KMS-11 (cell line): Measurements from ENCODE around the gene COG6.

ENCODE experiments used
- H2AFZ ChIP-seq: fragments of 200-600 bp; sonication (generic); 2 replicates; pipeline ENCODE4 v1.6.1; 2016; ENCODE audit warnings: antibody characterized with exemption, mixed run types, low read depth
- H3K27ac ChIP-seq: fragments of 200-600 bp; sonication (generic); 2 replicates; pipeline ENCODE4 v1.6.1; 2016; ENCODE audit warnings: mild to moderate bottlenecking, mixed run types
- H3K27me3 ChIP-seq: fragments of 200-600 bp; sonication (generic); 2 replicates; pipeline ENCODE4 v1.6.1; 2017; ENCODE audit warnings: mild to moderate bottlenecking, low read depth, mixed run types, moderate library complexity; ENCODE audit not compliant: insufficient read depth
- H3K36me3 ChIP-seq: fragments of 200-600 bp; sonication (generic); 2 replicates; pipeline ENCODE4 v1.6.1; 2017; ENCODE audit warnings: mild to moderate bottlenecking, mixed run types; ENCODE audit not compliant: insufficient read depth
- H3K4me1 ChIP-seq: fragments of 200-600 bp; sonication (generic); 2 replicates; pipeline ENCODE4 v1.6.1; 2016; ENCODE audit warnings: mild to moderate bottlenecking, low read depth, mixed run types; ENCODE audit not compliant: poor library complexity, severe bottlenecking
- H3K4me2 ChIP-seq: fragments of 200-600 bp; sonication (generic); 2 replicates; pipeline ENCODE4 v1.7.0; 2016; ENCODE audit warnings: mild to moderate bottlenecking, mixed run types
- H3K4me3 ChIP-seq: fragments of 200-600 bp; sonication (generic); IDR thresholded peaks from 2 replicates; pipeline ENCODE4 v1.6.1; 2017; ENCODE audit warnings: low read depth, low read length, mixed read lengths; ENCODE audit not compliant: insufficient read depth
- H3K79me2 ChIP-seq: fragments of 200-600 bp; sonication (generic); 2 replicates; pipeline ENCODE4 v1.6.1; 2016; ENCODE audit warnings: low read depth, mixed run types; ENCODE audit not compliant: insufficient read depth
- H3K9ac ChIP-seq: fragments of 200-600 bp; sonication (generic); 2 replicates; pipeline ENCODE4 v1.6.1; 2016; ENCODE audit warnings: mild to moderate bottlenecking, mixed run types
- H4K20me1 ChIP-seq: fragments of 200-600 bp; sonication (generic); 2 replicates; pipeline ENCODE4 v1.6.1; 2016; ENCODE audit warnings: mild to moderate bottlenecking, mixed run types; ENCODE audit not compliant: insufficient read depth
- TF ChIP-seq, protein P1 (sequence below): fragments of 200-600 bp; sonication (generic); conservative IDR thresholded peaks from 2 replicates; pipeline ENCODE4 v1.6.1; 2017; ENCODE audit warnings: low read depth, mild to moderate bottlenecking, antibody characterized with exemption, low read length, moderate library complexity, mixed read lengths

COG6 gene

DNA sequence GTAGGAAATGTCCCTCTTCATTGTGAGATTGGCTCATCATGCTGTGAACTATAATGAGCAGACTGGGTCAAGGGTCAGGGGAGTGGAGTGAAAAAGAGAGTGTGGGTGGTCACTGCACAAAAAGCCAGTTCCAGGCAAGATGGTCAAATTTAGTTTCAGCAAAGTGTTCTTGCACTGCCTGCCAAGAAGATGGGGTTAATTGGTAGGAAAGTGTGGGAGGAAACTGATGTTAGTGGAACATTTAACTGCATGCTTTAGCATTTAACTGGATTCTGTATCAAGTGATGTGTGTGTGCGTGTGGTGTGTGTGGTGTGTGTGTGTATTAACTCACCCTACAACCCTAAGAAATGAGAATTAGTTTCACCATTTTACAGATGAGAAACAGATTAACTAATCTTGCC lies 131.6 kb downstream of the COG6 start:
- no peaks in the 10 kb centered on the region for H3K36me3 ChIP-seq
- H3K4me1 ChIP-seq = no peaks in the 10 kb centered on the region
- no peaks in the 10 kb centered on the region for H4K20me1 ChIP-seq
- TF ChIP-seq, protein P1, sequence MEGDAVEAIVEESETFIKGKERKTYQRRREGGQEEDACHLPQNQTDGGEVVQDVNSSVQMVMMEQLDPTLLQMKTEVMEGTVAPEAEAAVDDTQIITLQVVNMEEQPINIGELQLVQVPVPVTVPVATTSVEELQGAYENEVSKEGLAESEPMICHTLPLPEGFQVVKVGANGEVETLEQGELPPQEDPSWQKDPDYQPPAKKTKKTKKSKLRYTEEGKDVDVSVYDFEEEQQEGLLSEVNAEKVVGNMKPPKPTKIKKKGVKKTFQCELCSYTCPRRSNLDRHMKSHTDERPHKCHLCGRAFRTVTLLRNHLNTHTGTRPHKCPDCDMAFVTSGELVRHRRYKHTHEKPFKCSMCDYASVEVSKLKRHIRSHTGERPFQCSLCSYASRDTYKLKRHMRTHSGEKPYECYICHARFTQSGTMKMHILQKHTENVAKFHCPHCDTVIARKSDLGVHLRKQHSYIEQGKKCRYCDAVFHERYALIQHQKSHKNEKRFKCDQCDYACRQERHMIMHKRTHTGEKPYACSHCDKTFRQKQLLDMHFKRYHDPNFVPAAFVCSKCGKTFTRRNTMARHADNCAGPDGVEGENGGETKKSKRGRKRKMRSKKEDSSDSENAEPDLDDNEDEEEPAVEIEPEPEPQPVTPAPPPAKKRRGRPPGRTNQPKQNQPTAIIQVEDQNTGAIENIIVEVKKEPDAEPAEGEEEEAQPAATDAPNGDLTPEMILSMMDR = no peak
- no peak overlapping the region for H3K27ac ChIP-seq
- no peak overlapping the region for H3K4me3 ChIP-seq
- H2AFZ ChIP-seq = no peak overlapping the region
- no peak overlapping the region for H3K9ac ChIP-seq
- no peak overlapping the region for H3K4me2 ChIP-seq
- no peaks in the 10 kb centered on the region for H3K79me2 ChIP-seq
- no peaks in the 10 kb centered on the region for H3K27me3 ChIP-seq

DNA sequence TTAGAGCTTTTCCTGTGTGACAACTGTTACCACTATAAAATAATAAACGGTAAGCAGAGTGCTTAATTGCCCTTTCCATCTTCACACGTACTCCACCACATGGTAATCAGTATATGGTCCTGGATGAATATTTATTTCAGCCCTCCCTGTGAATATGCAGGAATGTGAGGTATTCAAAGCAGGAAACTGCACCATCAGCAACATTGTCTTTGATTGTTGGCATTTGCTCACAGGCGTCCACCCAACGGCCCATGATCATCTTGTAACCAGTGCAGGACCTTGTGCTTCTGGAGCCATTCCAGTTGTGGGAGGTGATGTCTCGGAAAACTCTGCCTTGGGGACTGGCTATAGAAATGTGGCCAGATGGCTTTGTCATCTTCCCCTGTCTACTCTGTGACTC lies 132.6 kb downstream of the COG6 start:
- H3K79me2 ChIP-seq = no peaks in the 10 kb centered on the region
- H3K4me1 ChIP-seq = no peaks in the 10 kb centered on the region
- H3K4me2 ChIP-seq = no peak overlapping the region
- TF ChIP-seq, protein P1 = no peak
- no peak overlapping the region for H3K9ac ChIP-seq
- no peaks in the 10 kb centered on the region for H3K27me3 ChIP-seq
- no peaks in the 10 kb centered on the region for H3K36me3 ChIP-seq
- H4K20me1 ChIP-seq = no peaks in the 10 kb centered on the region
- no peak overlapping the region for H3K4me3 ChIP-seq
- H3K27ac ChIP-seq = no peak overlapping the region
- no peak overlapping the region for H2AFZ ChIP-seq

DNA sequence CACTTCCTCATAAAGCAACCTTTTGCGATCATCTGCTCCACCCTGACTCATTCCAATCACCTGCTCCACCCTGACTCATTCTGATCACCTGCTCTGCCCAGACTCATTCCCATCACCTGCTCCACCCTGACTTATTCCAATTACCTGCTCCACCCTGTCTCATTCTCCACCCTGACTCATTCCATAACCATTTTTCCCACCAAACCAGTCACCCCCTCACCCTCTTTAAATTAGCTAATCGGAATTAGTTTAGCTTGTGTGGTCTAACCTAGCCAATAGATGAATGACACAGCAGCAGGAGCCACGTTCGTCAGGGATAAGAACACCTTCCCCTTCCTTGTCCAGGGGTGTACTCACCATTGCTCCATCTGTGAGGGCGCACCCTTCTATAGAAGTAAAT lies 134.0 kb downstream of the COG6 start:
- no peak overlapping the region for H3K27ac ChIP-seq
- TF ChIP-seq, protein P1 = no peak
- H3K36me3 ChIP-seq = no peaks in the 10 kb centered on the region
- no peak overlapping the region for H2AFZ ChIP-seq
- no peaks in the 10 kb centered on the region for H3K4me1 ChIP-seq
- no peak overlapping the region for H3K9ac ChIP-seq
- H3K27me3 ChIP-seq = no peaks in the 10 kb centered on the region
- H3K4me2 ChIP-seq = no peak overlapping the region
- no peak overlapping the region for H3K4me3 ChIP-seq
- no peaks in the 10 kb centered on the region for H3K79me2 ChIP-seq
- H4K20me1 ChIP-seq = no peaks in the 10 kb centered on the region
